Hematopoietic multipotent progenitor cell treated with erythropoietin and hydrocortisone succinate and interleukin-3 and kit ligand, for 15 days (in vitro differentiated cells): ENCODE data around the gene EXOC1L.

Experiments used
- DNase-seq: peaks from one replicate; pipeline ENCODE4 v3.0.0-alpha.2; 2015; ENCODE audit warnings: low spot score

EXOC1L gene

DNA sequence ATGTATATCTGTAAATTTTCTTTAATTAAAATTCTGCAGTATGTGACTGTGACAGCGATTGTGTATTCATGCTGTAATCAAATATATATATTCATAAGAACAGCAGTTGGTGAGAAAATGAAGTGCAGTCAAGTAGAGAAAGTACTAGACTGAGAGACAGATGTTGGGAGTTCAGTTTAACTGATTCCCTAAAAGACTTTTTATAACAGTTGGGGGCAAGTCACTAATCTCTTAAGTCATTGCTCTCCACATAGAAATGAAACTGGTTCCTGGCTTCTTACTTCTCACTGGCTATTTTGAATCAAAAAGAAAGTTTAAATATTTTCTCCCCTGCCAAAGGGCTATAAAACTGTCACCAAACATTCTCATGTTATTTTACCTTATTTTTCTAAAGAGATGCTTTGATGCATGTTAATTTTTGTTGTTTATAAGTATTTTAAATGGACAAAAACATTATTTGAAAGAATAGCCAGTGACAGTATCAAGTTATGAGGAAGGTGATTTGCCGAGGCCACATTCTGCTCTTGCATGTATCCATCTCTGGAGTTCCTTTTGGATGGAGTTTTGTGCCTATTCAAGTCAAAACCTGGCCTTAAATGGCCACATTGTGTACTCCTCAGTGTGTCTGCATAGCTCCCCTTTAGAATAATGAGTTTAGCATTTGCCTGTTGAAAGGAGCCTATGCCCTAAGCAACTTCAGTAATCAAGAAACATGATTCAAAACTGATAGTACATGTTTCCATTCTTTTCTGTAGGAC lies 64.7 kb downstream of the EXOC1L start:
- DNase-seq = no peak

- no peak for DNase-seq
These were observed 65.2 kb downstream of the EXOC1L start for GRCh38 chr4:55884851-55885219.
